ENCODE results near the gene ZNF821.
A peak's percentile ranks its signal among the peaks of the same experiment; 100 is the strongest.
"Not testable (repeated sequence)": the region's sequence is repeated elsewhere in the genome, so short reads cannot be mapped to it uniquely, and the experiment has no call there.

Gene ZNF821

GRCh38 chr16:71826533-71827017 is 57.4 kb downstream of the ZNF821 start:
- Histone ChIP-seq H3K27me3 (ENCODE audit: control insufficient read depth, insufficient read depth, low read length) (no peaks in the 10 kb centered on the region), H3K9me3 (ENCODE audit: control insufficient read depth, low read length) (no peaks in the 10 kb centered on the region), H3K4me1 (ENCODE audit: control insufficient read depth, insufficient read depth, low read length) (no peaks in the 10 kb centered on the region), H3K9ac (ENCODE audit: low read length) (no peak overlapping the region), H3K36me3 (ENCODE audit: control insufficient read depth, insufficient read depth, low read length) (no peaks in the 10 kb centered on the region), H3K4me3 (ENCODE audit: low read length) (no peak overlapping the region)

- H3K36me3 ChIP-seq (ENCODE audit: control insufficient read depth, insufficient read depth, low read length); H3K27me3 ChIP-seq (ENCODE audit: control insufficient read depth, insufficient read depth, low read length); H3K4me3 ChIP-seq (ENCODE audit: low read length); H3K4me1 ChIP-seq (ENCODE audit: control insufficient read depth, insufficient read depth, low read length); H3K9ac ChIP-seq (ENCODE audit: low read length); H3K9me3 ChIP-seq (ENCODE audit: control insufficient read depth, low read length): not testable (repeated sequence)
Measured at GRCh38 chr16:71817155-71817500, 66.9 kb downstream of the ZNF821 start.

- Histone ChIP-seq H3K9me3 (ENCODE audit: control insufficient read depth, low read length) (no peaks in the 10 kb centered on the region), H3K27me3 (ENCODE audit: control insufficient read depth, insufficient read depth, low read length) (no peaks in the 10 kb centered on the region), H3K4me3 (ENCODE audit: low read length) (no peak overlapping the region), H3K36me3 (ENCODE audit: control insufficient read depth, insufficient read depth, low read length) (no peaks in the 10 kb centered on the region), H3K4me1 (ENCODE audit: control insufficient read depth, insufficient read depth, low read length) (no peaks in the 10 kb centered on the region), H3K9ac (ENCODE audit: low read length) (no peak overlapping the region)
Measured at GRCh38 chr16:71811261-71811803, 72.7 kb downstream of the ZNF821 start.

GRCh38 chr16:71810155-71810530 is 73.8 kb downstream of the ZNF821 start:
- H3K36me3 ChIP-seq (ENCODE audit: control insufficient read depth, insufficient read depth, low read length); H3K27me3 ChIP-seq (ENCODE audit: control insufficient read depth, insufficient read depth, low read length); H3K4me3 ChIP-seq (ENCODE audit: low read length); H3K4me1 ChIP-seq (ENCODE audit: control insufficient read depth, insufficient read depth, low read length); H3K9me3 ChIP-seq (ENCODE audit: control insufficient read depth, low read length): not testable (repeated sequence)
- peak overlapping the region; percentile 83 for H3K9ac ChIP-seq (ENCODE audit: low read length)
